Gastrocnemius medialis (tissue), 4 donors: ENCODE measurements around the gene MKKS.

Source experiments
- CTCF ChIP-seq, 5 experiments: fragments of 450-650 bp in 3 of 5; fragments of 200-600 bp in 2 of 5; sonication (generic) in 2 of 5; IDR thresholded peaks in 4 of 5; conservative IDR thresholded peaks in 1 of 5; 1 replicate in 4 of 5; 2 replicates in 1 of 5; pipeline ENCODE4 v1.5.1; 2016 to 2019; ENCODE audit warnings: antibody characterized with exemption in 5 of 5, mild to moderate bottlenecking in 3 of 5, moderate library complexity in 3 of 5
- POLR2A ChIP-seq, 2 donors: fragments of 450-650 bp; IDR thresholded peaks; one replicate each; pipeline ENCODE4 v1.6.1; 2017; ENCODE audit warnings: antibody characterized with exemption in 2 of 2, mild to moderate bottlenecking in 2 of 2, moderate library complexity in 2 of 2

GRCh38 chr20:10430000-10430466 is 4.0 kb downstream of the MKKS start:
- TF ChIP-seq POLR2A (IDR thresholded peaks at IDR 0.05) = no peak
- no peak for TF ChIP-seq CTCF (IDR thresholded peaks at IDR 0.05 in 4 of 5, conservative IDR thresholded peaks at IDR 0.05 in 1 of 5)
